H1 (cell line): ENCODE measurements around the gene SUCNR1. TPM values are rescaled to one million over a fixed set of nuclear protein-coding genes. Genes with fewer than 3 reads are reported as not detected.
"Not testable (repeated sequence)": the region's sequence is repeated elsewhere in the genome, so short reads cannot be mapped to it uniquely, and the experiment has no call there.

Experiments
- CTCF ChIA-PET: fragments of 300-600 bp; sonication (Branson Sonifier 250); formaldehyde crosslinking; loops from one replicate; lab custom pipeline; 2021; ENCODE audit not compliant: partially characterized antibody; lab: Charles Lee
- POLR2A ChIA-PET: fragments of 300-600 bp; sonication (Branson Sonifier 250); formaldehyde crosslinking; loops from one replicate; lab custom pipeline; 2021; ENCODE audit warnings: inconsistent platforms; ENCODE audit not compliant: partially characterized antibody; lab: Charles Lee
- DNase-seq, 2 experiments: peaks; one replicate each; pipeline versions ENCODE4 v3.0.0 to v3.0.0-alpha.2; 2010 to 2022; ENCODE audit warnings: low spot score in 2 of 2, low read depth in 1 of 2, mixed read lengths in 1 of 2
- FAIRE-seq: peaks from 2 replicates; lab custom pipeline; 2011; peaks lifted over from hg19 to GRCh38; lab: Jason Lieb, UNC
- H2AFZ ChIP-seq: 2 replicates; pipeline ENCODE4 v1.8.1; 2012; ENCODE audit warnings: low read length, inconsistent platforms
- H2AK5ac ChIP-seq: 2 replicates; pipeline ENCODE4 v1.6.1; 2013; ENCODE audit warnings: low read depth, low read length
- H2BK120ac ChIP-seq: replicated peaks from 2 replicates; pipeline ENCODE3; 2013; ENCODE audit warnings: low read depth, low read length, inconsistent platforms
- H2BK12ac ChIP-seq: 2 replicates; pipeline ENCODE4 v1.6.1; 2013; ENCODE audit warnings: low read depth, low read length
- H2BK15ac ChIP-seq: 2 replicates; pipeline ENCODE4 v1.6.1; 2013; ENCODE audit warnings: low read length
- H2BK20ac ChIP-seq: 2 replicates; pipeline ENCODE4 v1.6.1; 2013; ENCODE audit warnings: low read length
- H2BK5ac ChIP-seq: 2 replicates; pipeline ENCODE4 v1.6.1; 2013; ENCODE audit warnings: low read depth, low read length
- H3K14ac ChIP-seq: 2 replicates; pipeline ENCODE4 v1.6.1; 2013; ENCODE audit warnings: inconsistent platforms; ENCODE audit not compliant: insufficient read length
- H3K18ac ChIP-seq: 2 replicates; pipeline ENCODE4 v1.6.1; 2013; ENCODE audit warnings: low read length; ENCODE audit errors: extremely low read depth
- H3K23ac ChIP-seq: 2 replicates; pipeline ENCODE4 v1.6.1; 2013; ENCODE audit warnings: inconsistent platforms; ENCODE audit not compliant: insufficient read length
- H3K23me2 ChIP-seq: 2 replicates; pipeline ENCODE4 v1.6.1; 2013; ENCODE audit warnings: low read depth, low read length
- H3K27ac ChIP-seq: 2 replicates; pipeline ENCODE4 v1.6.1; 2011; ENCODE audit warnings: low read depth, low read length, inconsistent platforms
- H3K27me3 ChIP-seq, 4 experiments: replicated peaks in 1 of 4; 1 replicate in 1 of 4; 2 replicates in 3 of 4; pipeline versions ENCODE4 v1.6.1 to v1.8.1; 2011 to 2013; ENCODE audit warnings: low read length in 3 of 4, mild to moderate bottlenecking in 3 of 4, inconsistent platforms in 2 of 4, mixed read lengths in 2 of 4, moderate library complexity in 1 of 4; ENCODE audit not compliant: control insufficient read depth in 3 of 4, insufficient read depth in 3 of 4; ENCODE audit errors: extremely low read depth in 1 of 4
- H3K36me3 ChIP-seq, 4 experiments: 2 replicates each; pipeline versions ENCODE4 v1.6.1 to v1.8.1; 2011 to 2013; ENCODE audit warnings: mild to moderate bottlenecking in 4 of 4, low read length in 3 of 4, moderate library complexity in 2 of 4, control low read depth in 1 of 4, inconsistent platforms in 1 of 4; ENCODE audit not compliant: insufficient read depth in 4 of 4, control insufficient read depth in 2 of 4
- H3K4ac ChIP-seq: replicated peaks from 2 replicates; pipeline ENCODE3; 2013; ENCODE audit warnings: low read length, low read depth, mixed read lengths, inconsistent platforms; ENCODE audit not compliant: insufficient read length
- H3K4me1 ChIP-seq, 4 experiments: replicated peaks in 1 of 4; 1 replicate in 1 of 4; 2 replicates in 3 of 4; pipeline versions ENCODE4 v1.6.1 to v1.8.1; 2011 to 2013; ENCODE audit warnings: low read length in 3 of 4, inconsistent platforms in 2 of 4, mixed read lengths in 1 of 4; ENCODE audit not compliant: insufficient read depth in 4 of 4, control insufficient read depth in 3 of 4
- H3K4me2 ChIP-seq, 2 experiments: 2 replicates each; pipeline versions ENCODE4 v1.6.1 to v1.8.1; 2011 to 2013; ENCODE audit warnings: low read depth in 2 of 2, low read length in 2 of 2, control low read depth in 1 of 2, inconsistent platforms in 1 of 2, mild to moderate bottlenecking in 1 of 2; ENCODE audit not compliant: insufficient read depth in 1 of 2
- H3K4me3 ChIP-seq, 4 experiments: fragments of 200-600, 300-600 bp in 1 of 4; sonication (generic), shearing (Covaris generic), sonication (Bioruptor Twin) in 1 of 4; 2 replicates each; pipeline versions ENCODE4 v1.5.1 to v1.8.1; 2011 to 2016; ENCODE audit warnings: low read length in 4 of 4, low read depth in 3 of 4, control low read depth in 2 of 4, inconsistent platforms in 2 of 4, mild to moderate bottlenecking in 2 of 4, mixed read lengths in 1 of 4, moderate library complexity in 1 of 4; ENCODE audit not compliant: insufficient read depth in 2 of 4; ENCODE audit errors: extremely low read depth in 1 of 4
- H3K56ac ChIP-seq: replicated peaks from 2 replicates; pipeline ENCODE3; 2013; ENCODE audit warnings: low read depth, mild to moderate bottlenecking, mixed read lengths, low read length, inconsistent platforms; ENCODE audit not compliant: insufficient read length
- H3K79me1 ChIP-seq: 2 replicates; pipeline ENCODE4 v1.6.1; 2013; ENCODE audit warnings: low read depth, low read length, control low read depth
- H3K79me2 ChIP-seq, 2 experiments: 2 replicates each; pipeline versions ENCODE4 v1.6.1 to v1.8.1; 2012 to 2013; ENCODE audit warnings: low read length in 2 of 2, mild to moderate bottlenecking in 2 of 2, inconsistent platforms in 1 of 2; ENCODE audit not compliant: insufficient read depth in 2 of 2, control insufficient read depth in 1 of 2
- H3K9ac ChIP-seq, 4 experiments: replicated peaks in 1 of 4; 1 replicate in 1 of 4; 2 replicates in 3 of 4; pipeline versions ENCODE4 v1.6.1 to v1.8.1; 2011 to 2013; ENCODE audit warnings: low read depth in 3 of 4, low read length in 3 of 4, control low read depth in 2 of 4, mild to moderate bottlenecking in 2 of 4, moderate library complexity in 2 of 4, inconsistent platforms in 1 of 4; ENCODE audit errors: extremely low read depth in 1 of 4
- H3K9me3 ChIP-seq, 2 experiments: 2 replicates each; pipeline versions ENCODE4 v1.6.1 to v1.8.1; 2012 to 2013; ENCODE audit warnings: mild to moderate bottlenecking in 2 of 2, moderate library complexity in 2 of 2, control low read depth in 1 of 2, inconsistent platforms in 1 of 2, low read depth in 1 of 2, low read length in 1 of 2, mixed read lengths in 1 of 2; ENCODE audit not compliant: insufficient read depth in 2 of 2
- H4K20me1 ChIP-seq, 2 experiments: replicated peaks in 1 of 2; 2 replicates each; pipeline versions ENCODE3 to v1.8.1; 2011 to 2013; ENCODE audit warnings: inconsistent platforms in 2 of 2, low read length in 2 of 2, mild to moderate bottlenecking in 1 of 2; ENCODE audit not compliant: insufficient read depth in 2 of 2, control insufficient read depth in 1 of 2
- H4K5ac ChIP-seq: 2 replicates; pipeline ENCODE4 v1.6.1; 2013; ENCODE audit warnings: low read length, low read depth, mixed read lengths, inconsistent platforms; ENCODE audit not compliant: insufficient read length
- H4K8ac ChIP-seq: 2 replicates; pipeline ENCODE4 v1.8.0; 2013; ENCODE audit warnings: mild to moderate bottlenecking, moderate library complexity, low read length, inconsistent platforms; ENCODE audit not compliant: insufficient read depth; ENCODE audit errors: extremely low read depth
- H4K91ac ChIP-seq: replicated peaks from 2 replicates; pipeline ENCODE3; 2013; ENCODE audit warnings: low read length, mixed read lengths, inconsistent platforms; ENCODE audit not compliant: insufficient read length
- WGBS, 2 experiments: shearing (Covaris generic) in 1 of 2; methylation state at CpG; one replicate each; pipeline versions ENCODE4 v1.1.6 to v1.1.7; 2013 to 2015; ENCODE audit warnings: low lambda C conversion rate in 2 of 2, mixed read lengths in 2 of 2, inconsistent platforms in 1 of 2, low coverage in 1 of 2, missing lambda C conversion rate in 1 of 2; ENCODE audit not compliant: insufficient replicate concordance in 2 of 2, insufficient coverage in 1 of 2, insufficient read length in 1 of 2; ENCODE audit errors: extremely low coverage in 1 of 2, missing lambda C conversion rate in 1 of 2; 5-methylcytosine and 5-hydroxymethylcytosine counted together
- polyA plus RNA-seq, 7 experiments: library from polyadenylated mRNA; depleted of rRNA in 3 of 7; stranded (reverse) in 5 of 7; unstranded in 2 of 7; fragments of >200 nt in 5 of 7; fragments of 200-250 nt in 2 of 7; gene quantifications; 1 replicate in 5 of 7; 2 replicates in 1 of 7; 4 replicates in 1 of 7; pipeline versions ENCODE4 v1.2.1 to v1.2.3, GENCODE V29; 2011 to 2013; ENCODE audit warnings: missing spikeins in 2 of 7, mixed read lengths in 2 of 7
- total RNA-seq: library from RNA; stranded (reverse); fragmentation: NEBNext Ultra II Directional; extraction: Animal tissue kit (Norgen Biotek cat#: 25700); gene quantifications from 2 replicates; pipeline ENCODE4 v1.2.1, GENCODE V29; 2021

Gene SUCNR1
- total and polyA plus RNA-seq, 2 of the 8 experiments (the other 6 are each of a cell fraction or from before 2014, with no cell fraction given): not detected

GRCh38 chr3:151874079-151874478 lies 636 bp downstream of the SUCNR1 start:
- H3K4me1 ChIP-seq, H3K23me2 ChIP-seq, H3K36me3 ChIP-seq, H3K9ac ChIP-seq, H2BK5ac ChIP-seq, H2AK5ac ChIP-seq, H3K79me1 ChIP-seq, H3K4me3 ChIP-seq, H3K4me2 ChIP-seq, H2BK15ac ChIP-seq, H3K27me3 ChIP-seq, H4K91ac ChIP-seq, H3K4ac ChIP-seq, H4K5ac ChIP-seq, H3K56ac ChIP-seq, POLR2A ChIA-PET, H2BK120ac ChIP-seq, H4K20me1 ChIP-seq, H3K18ac ChIP-seq, H3K23ac ChIP-seq, H2BK20ac ChIP-seq, H3K79me2 ChIP-seq, H4K8ac ChIP-seq, H3K14ac ChIP-seq, H2BK12ac ChIP-seq, FAIRE-seq, H3K9me3 ChIP-seq, H2AFZ ChIP-seq, H3K27ac ChIP-seq, DNase-seq: not testable (repeated sequence)
- 93% methylated on average over 5 of the region's 5 CpGs; no CpG with 5 or more reads in 1 of the 2 experiments for WGBS, 2 experiments
- CTCF ChIA-PET: interaction anchor here (0.7 kb wide), 1 partner anchor 33 kb away, joined by 4 read pairs; no protein-coding TSS in a partner anchor
